CD4-positive, CD25-positive, alpha-beta regulatory T cell (primary cell): ENCODE measurements around the gene DMXL1. TPM values are rescaled to one million over a fixed set of nuclear protein-coding genes. Genes with fewer than 3 reads are reported as not detected.

Experiments used
- ATAC-seq, 2 donors: fragments of 150-1000 bp; cut with Tn5 transposase; one replicate each; pipeline ENCODE4 v1.10.0; 2021; ENCODE audit warnings: low read depth in 2 of 2, moderate number of reproducible peaks in 2 of 2, moderate library complexity in 1 of 2
- DNase-seq, 3 donors: peaks; one replicate each; pipeline versions ENCODE4 v3.0.0 to v3.0.0-alpha.2; 2012 to 2022; ENCODE audit warnings: mixed read lengths in 1 of 3
- H3K27ac ChIP-seq: one replicate; pipeline ENCODE4 v1.7.0; 2013; ENCODE audit warnings: mild to moderate bottlenecking, low read length; ENCODE audit not compliant: insufficient read depth, poor library complexity, severe bottlenecking
- H3K27me3 ChIP-seq: one replicate; pipeline ENCODE4 v1.7.0; 2013; ENCODE audit warnings: low read length; ENCODE audit not compliant: control insufficient read depth, insufficient read depth
- H3K36me3 ChIP-seq: one replicate; pipeline ENCODE4 v1.7.0; 2013; ENCODE audit warnings: mild to moderate bottlenecking, low read length, moderate library complexity; ENCODE audit not compliant: control insufficient read depth, insufficient read depth
- H3K4me1 ChIP-seq: 2 replicates; pipeline ENCODE4 v1.7.0; 2013; ENCODE audit warnings: mild to moderate bottlenecking, low read length; ENCODE audit not compliant: insufficient read depth, control insufficient read depth, poor library complexity, severe bottlenecking
- H3K4me3 ChIP-seq: one replicate; pipeline ENCODE4 v1.7.0; 2013; ENCODE audit warnings: low read depth, mild to moderate bottlenecking, low read length, moderate library complexity
- H3K9me3 ChIP-seq, 2 experiments: 1 replicate in 1 of 2; 2 replicates in 1 of 2; pipeline ENCODE4 v1.7.0; 2013; ENCODE audit warnings: low read length in 2 of 2, mild to moderate bottlenecking in 1 of 2, moderate library complexity in 1 of 2; ENCODE audit not compliant: control insufficient read depth in 2 of 2
- H3K27ac Mint-ChIP-seq, 3 donors: one replicate each; pipeline ENCODE4 v1.8.0; 2020 to 2022; ENCODE audit warnings: mild to moderate bottlenecking in 3 of 3, mixed read lengths in 3 of 3, moderate library complexity in 2 of 3
- H3K27me3 Mint-ChIP-seq: one replicate; pipeline ENCODE4 v1.8.0; 2022; ENCODE audit warnings: mild to moderate bottlenecking, mixed read lengths
- H3K36me3 Mint-ChIP-seq: one replicate; pipeline ENCODE4 v1.8.0; 2020; ENCODE audit warnings: mixed read lengths
- H3K4me1 Mint-ChIP-seq, 4 donors: one replicate each; pipeline ENCODE4 v1.8.0; 2020 to 2022; ENCODE audit warnings: mixed read lengths in 4 of 4, mild to moderate bottlenecking in 1 of 4
- H3K4me3 Mint-ChIP-seq, 4 donors: one replicate each; pipeline ENCODE4 v1.8.0; 2020 to 2022; ENCODE audit warnings: mild to moderate bottlenecking in 4 of 4, mixed read lengths in 4 of 4, moderate library complexity in 3 of 4
- H3K9me3 Mint-ChIP-seq, 7 donors: one replicate each; pipeline ENCODE4 v1.8.0; 2020 to 2022; ENCODE audit warnings: mixed read lengths in 7 of 7, mild to moderate bottlenecking in 3 of 7, moderate library complexity in 2 of 7
- polyA plus RNA-seq, 4 donors: library from polyadenylated mRNA; unstranded; fragments of 300-500 nt; fragmentation: Illumina TruSeq; gene quantifications; one replicate each; pipeline ENCODE4 v1.2.3, GENCODE V29; 2021
- total RNA-seq: library from RNA; stranded (reverse); gene quantifications from one replicate; pipeline ENCODE4 v1.2.3, GENCODE V29; 2022

The DMXL1 gene
- total and polyA plus RNA-seq, 5 donors from 2014 or later = 9.6 to 39.0 (median 11.4) TPM

- Mint-ChIP-seq H3K4me3 (peak overlapping the region; percentile 47 to 84 (median 72)), H3K36me3 (peaks cover 15% of the 10 kb centered on the region), H3K27ac (peak overlapping the region; percentile 87 to 99 (median 89)), H3K4me1 (peaks cover 63 to 96% (median 79%) of the 10 kb centered on the region in 4 donors), H3K27me3 (no peaks in the 10 kb centered on the region), H3K9me3 (peaks cover 0 to 4% (median 0%) of the 10 kb centered on the region in 7 donors)
- no peak for ATAC-seq
- DNase-seq = no peak
- H3K36me3 ChIP-seq = peaks cover 8% of the 10 kb centered on the region
- peaks cover 0 to 2% of the 10 kb centered on the region in 2 experiments for H3K9me3 ChIP-seq
- H3K4me1 ChIP-seq = peaks cover 78% of the 10 kb centered on the region
- H3K27ac ChIP-seq = peak overlapping the region; percentile 81
- H3K4me3 ChIP-seq = peak overlapping the region; percentile 88
- no peaks in the 10 kb centered on the region for H3K27me3 ChIP-seq
These were observed 218.7 kb downstream of the DMXL1 start for GRCh38 chr5:119289438-119290044.

DNA sequence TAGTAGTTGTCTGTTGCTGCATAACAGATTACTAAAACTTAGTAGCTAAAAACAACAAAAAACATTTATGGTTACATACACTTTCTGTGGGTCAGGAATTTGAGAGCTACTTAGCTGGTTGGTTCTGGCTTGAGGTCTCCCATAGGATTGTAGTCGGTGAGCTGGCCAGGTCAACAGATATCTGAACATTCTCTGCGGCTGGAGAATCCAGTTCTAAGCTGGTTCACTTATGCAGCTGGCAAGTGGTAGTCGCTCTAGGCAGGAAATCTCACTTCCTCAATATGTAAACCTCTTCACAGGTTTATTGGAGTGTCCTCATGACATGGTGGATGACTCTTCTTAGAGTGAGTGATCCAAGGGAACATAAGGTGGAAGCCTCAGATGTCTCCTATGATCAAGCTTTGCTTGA lies 219.3 kb downstream of the DMXL1 start:
- H3K4me3 ChIP-seq = peak overlapping the region; percentile 88
- Mint-ChIP-seq H3K4me3 (peak overlapping the region; percentile 47 to 84 (median 68)), H3K27ac (peak overlapping the region; percentile 87 to 99 (median 89)), H3K4me1 (peaks cover 57 to 93% (median 72%) of the 10 kb centered on the region in 4 donors), H3K9me3 (peaks cover 0 to 6% (median 0%) of the 10 kb centered on the region in 7 donors), H3K36me3 (peaks cover 19% of the 10 kb centered on the region), H3K27me3 (no peaks in the 10 kb centered on the region)
- H3K36me3 ChIP-seq = peaks cover 8% of the 10 kb centered on the region
- ATAC-seq (peak; percentile 56 to 68), DNase-seq (peak in 1 of 3 donors; percentile 57)
- H3K4me1 ChIP-seq = peaks cover 72% of the 10 kb centered on the region
- H3K27ac ChIP-seq = peak overlapping the region; percentile 81
- H3K27me3 ChIP-seq = no peaks in the 10 kb centered on the region
- H3K9me3 ChIP-seq = peaks cover 0 to 2% of the 10 kb centered on the region in 2 experiments

GRCh38 chr5:119290607-119291006 lies 219.7 kb downstream of the DMXL1 start:
- Histone ChIP-seq H3K9me3 (peaks cover 0 to 2% of the 10 kb centered on the region in 2 experiments), H3K27ac (peak overlapping the region; percentile 81), H3K36me3 (peaks cover 8% of the 10 kb centered on the region), H3K4me3 (peak overlapping the region; percentile 88), H3K4me1 (peaks cover 68% of the 10 kb centered on the region), H3K27me3 (no peaks in the 10 kb centered on the region)
- H3K4me3 Mint-ChIP-seq = peak overlapping the region; percentile 47 to 84 (median 68)
- H3K4me1 Mint-ChIP-seq = peaks cover 53 to 89% (median 68%) of the 10 kb centered on the region in 4 donors
- no peak for ATAC-seq
- peak overlapping the region; percentile 87 to 99 (median 89) for H3K27ac Mint-ChIP-seq
- H3K9me3 Mint-ChIP-seq = peaks cover 0 to 6% (median 0%) of the 10 kb centered on the region in 7 donors
- peaks cover 19% of the 10 kb centered on the region for H3K36me3 Mint-ChIP-seq
- no peak for DNase-seq
- H3K27me3 Mint-ChIP-seq = no peaks in the 10 kb centered on the region

- Histone ChIP-seq H3K36me3 (peaks cover 8% of the 10 kb centered on the region), H3K9me3 (peaks cover 0 to 2% of the 10 kb centered on the region in 2 experiments), H3K27me3 (no peaks in the 10 kb centered on the region), H3K4me3 (peak overlapping the region; percentile 88), H3K4me1 (peaks cover 63% of the 10 kb centered on the region), H3K27ac (peak overlapping the region; percentile 36)
- no peaks in the 10 kb centered on the region for H3K27me3 Mint-ChIP-seq
- H3K4me1 Mint-ChIP-seq = peaks cover 49 to 84% (median 64%) of the 10 kb centered on the region in 4 donors
- H3K36me3 Mint-ChIP-seq = peaks cover 19% of the 10 kb centered on the region
- DNase-seq = no peak
- peak overlapping the region; percentile 47 to 84 (median 68) for H3K4me3 Mint-ChIP-seq
- H3K27ac Mint-ChIP-seq = peak overlapping the region; percentile 87 to 99 (median 89)
- peaks cover 0 to 6% (median 0%) of the 10 kb centered on the region in 7 donors for H3K9me3 Mint-ChIP-seq
- ATAC-seq = no peak
These were observed 220.2 kb downstream of the DMXL1 start for GRCh38 chr5:119291056-119291455.

GRCh38 chr5:119291877-119292276 lies 221.0 kb downstream of the DMXL1 start:
- Histone ChIP-seq H3K27me3 (no peaks in the 10 kb centered on the region), H3K4me3 (peak overlapping the region; percentile 88), H3K9me3 (peaks cover 0 to 2% of the 10 kb centered on the region in 2 experiments), H3K4me1 (peaks cover 55% of the 10 kb centered on the region), H3K36me3 (peaks cover 8% of the 10 kb centered on the region), H3K27ac (peak overlapping the region; percentile 29)
- H3K4me3 Mint-ChIP-seq = peak overlapping the region in 3 of 4 donors; percentile 7 to 84 (median 47)
- peaks cover 47 to 76% (median 58%) of the 10 kb centered on the region in 4 donors for H3K4me1 Mint-ChIP-seq
- no peaks in the 10 kb centered on the region for H3K27me3 Mint-ChIP-seq
- peaks cover 0 to 11% (median 0%) of the 10 kb centered on the region in 7 donors for H3K9me3 Mint-ChIP-seq
- H3K27ac Mint-ChIP-seq = peak overlapping the region; percentile 68 to 98 (median 89)
- DNase-seq = no peak
- no peak for ATAC-seq
- H3K36me3 Mint-ChIP-seq = peaks cover 19% of the 10 kb centered on the region

- Histone ChIP-seq H3K4me3 (no peak overlapping the region), H3K27ac (peak overlapping the region; percentile 33), H3K36me3 (peaks cover 8% of the 10 kb centered on the region), H3K27me3 (no peaks in the 10 kb centered on the region), H3K9me3 (peaks cover 0 to 2% of the 10 kb centered on the region in 2 experiments), H3K4me1 (peaks cover 45% of the 10 kb centered on the region)
- peaks cover 37 to 69% (median 50%) of the 10 kb centered on the region in 4 donors for H3K4me1 Mint-ChIP-seq
- DNase-seq = no peak
- H3K9me3 Mint-ChIP-seq = peaks cover 0 to 17% (median 0%) of the 10 kb centered on the region in 7 donors
- H3K27me3 Mint-ChIP-seq = no peaks in the 10 kb centered on the region
- H3K27ac Mint-ChIP-seq = peak overlapping the region in 2 of 3 donors; percentile 47 to 57
- ATAC-seq = no peak
- peak overlapping the region in 1 of 4 donors; percentile 8 for H3K4me3 Mint-ChIP-seq
- H3K36me3 Mint-ChIP-seq = peaks cover 19% of the 10 kb centered on the region
These were observed 222.0 kb downstream of the DMXL1 start for GRCh38 chr5:119292701-119293515.

DNA sequence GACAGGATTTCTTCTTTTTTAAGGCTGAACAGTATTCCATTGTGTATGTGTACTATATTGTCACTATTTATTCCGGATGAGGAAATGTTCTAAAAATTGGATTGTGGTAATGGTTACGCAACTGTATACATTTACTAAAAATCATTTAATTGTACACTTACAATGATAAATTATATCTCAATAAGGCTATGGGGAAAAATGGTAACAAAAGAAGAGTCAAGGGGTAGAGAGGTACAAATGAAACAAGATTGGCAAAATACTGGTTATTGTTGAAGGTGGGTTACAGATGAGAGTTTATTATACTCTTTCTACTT lies 222.6 kb downstream of the DMXL1 start:
- Mint-ChIP-seq H3K27ac (peak overlapping the region in 2 of 3 donors; percentile 47 to 57), H3K9me3 (peaks cover 0 to 19% (median 0%) of the 10 kb centered on the region in 7 donors), H3K4me1 (peaks cover 33 to 66% (median 46%) of the 10 kb centered on the region in 4 donors), H3K27me3 (no peaks in the 10 kb centered on the region), H3K36me3 (peaks cover 19% of the 10 kb centered on the region), H3K4me3 (peak overlapping the region in 1 of 4 donors; percentile 8)
- peaks cover 39% of the 10 kb centered on the region for H3K4me1 ChIP-seq
- no peak for DNase-seq
- ATAC-seq = no peak
- peak overlapping the region; percentile 33 for H3K27ac ChIP-seq
- H3K27me3 ChIP-seq = no peaks in the 10 kb centered on the region
- H3K36me3 ChIP-seq = peaks cover 8% of the 10 kb centered on the region
- H3K9me3 ChIP-seq = peaks cover 0 to 2% of the 10 kb centered on the region in 2 experiments
- no peak overlapping the region for H3K4me3 ChIP-seq
